Measurements from ENCODE around the gene RTN1.

- no peak for TF ChIP-seq POLR2A (IDR thresholded peaks at IDR 0.05)
- TF ChIP-seq CTCF (IDR thresholded peaks at IDR 0.05): no peak
Measured at GRCh38 chr14:59699442-59699841, 171.1 kb downstream of the RTN1 start.
